ENCODE results near the gene ARHGEF28.

Gene ARHGEF28

GRCh38 chr5:73670731-73671130, 44.7 kb downstream of the ARHGEF28 start:
- Histone ChIP-seq H3K4me3 (ENCODE audit: insufficient read depth, low read depth, low read length, poor library complexity, severe bottlenecking) (no peak overlapping the region), H3K4me1 (ENCODE audit: control insufficient read depth, insufficient read depth, low read length, poor library complexity, severe bottlenecking) (no peaks in the 10 kb centered on the region), H3K36me3 (ENCODE audit: control insufficient read depth, insufficient read depth, low read length) (no peaks in the 10 kb centered on the region), H3K27me3 (replicated peaks; ENCODE audit: control insufficient read depth, insufficient read depth, low read length, poor library complexity, severe bottlenecking) (no peaks in the 10 kb centered on the region), H3K27ac (ENCODE audit: insufficient read depth, low read length, poor library complexity, severe bottlenecking) (no peak overlapping the region), H3K9me3 (ENCODE audit: control insufficient read depth, low read length) (no peaks in the 10 kb centered on the region)
- DNase-seq = no peak

- H3K27ac ChIP-seq (ENCODE audit: insufficient read depth, low read length, poor library complexity, severe bottlenecking) = no peak overlapping the region
- no peaks in the 10 kb centered on the region for H3K9me3 ChIP-seq (ENCODE audit: control insufficient read depth, low read length)
Observed at GRCh38 chr5:73672132-73672531, 46.1 kb downstream of the ARHGEF28 start.

GRCh38 chr5:73673161-73673591, 47.2 kb downstream of the ARHGEF28 start:
- H3K27me3 ChIP-seq (replicated peaks; ENCODE audit: control insufficient read depth, insufficient read depth, low read length, poor library complexity, severe bottlenecking) = no peaks in the 10 kb centered on the region
- H3K4me3 ChIP-seq (ENCODE audit: insufficient read depth, low read depth, low read length, poor library complexity, severe bottlenecking) = no peak overlapping the region
- no peak for DNase-seq
- H3K27ac ChIP-seq (ENCODE audit: insufficient read depth, low read length, poor library complexity, severe bottlenecking) = no peak overlapping the region
- no peaks in the 10 kb centered on the region for H3K36me3 ChIP-seq (ENCODE audit: control insufficient read depth, insufficient read depth, low read length)
- no peaks in the 10 kb centered on the region for H3K4me1 ChIP-seq (ENCODE audit: control insufficient read depth, insufficient read depth, low read length, poor library complexity, severe bottlenecking)
- no peaks in the 10 kb centered on the region for H3K9me3 ChIP-seq (ENCODE audit: control insufficient read depth, low read length)

More at GRCh38 chr5:73672132-73672531, 46.1 kb downstream of the ARHGEF28 start:
- Histone ChIP-seq H3K4me1 (ENCODE audit: control insufficient read depth, insufficient read depth, low read length, poor library complexity, severe bottlenecking) (no peaks in the 10 kb centered on the region), H3K4me3 (ENCODE audit: insufficient read depth, low read depth, low read length, poor library complexity, severe bottlenecking) (no peak overlapping the region), H3K36me3 (ENCODE audit: control insufficient read depth, insufficient read depth, low read length) (no peaks in the 10 kb centered on the region), H3K27me3 (replicated peaks; ENCODE audit: control insufficient read depth, insufficient read depth, low read length, poor library complexity, severe bottlenecking) (no peaks in the 10 kb centered on the region)
- no peak for DNase-seq

DNA sequence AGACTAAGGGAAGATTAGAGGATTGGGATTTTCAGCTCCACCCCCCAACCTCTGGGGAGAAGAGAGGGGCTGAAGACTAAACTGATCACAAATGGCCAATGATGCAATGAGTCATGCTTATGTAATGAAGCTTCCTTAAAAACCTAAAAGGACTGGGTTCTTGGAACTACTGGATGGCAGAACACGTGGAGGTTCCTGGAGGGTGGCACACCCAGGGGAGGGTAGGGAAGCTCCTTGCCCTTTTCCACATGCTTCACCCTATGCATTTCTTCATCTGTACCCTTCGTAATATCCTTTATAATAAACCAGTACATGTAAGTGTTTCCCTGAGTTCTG, 48.6 kb downstream of the ARHGEF28 start:
- H3K27me3 ChIP-seq (replicated peaks; ENCODE audit: control insufficient read depth, insufficient read depth, low read length, poor library complexity, severe bottlenecking) = no peaks in the 10 kb centered on the region
- no peaks in the 10 kb centered on the region for H3K4me1 ChIP-seq (ENCODE audit: control insufficient read depth, insufficient read depth, low read length, poor library complexity, severe bottlenecking)
- no peaks in the 10 kb centered on the region for H3K9me3 ChIP-seq (ENCODE audit: control insufficient read depth, low read length)
- DNase-seq = no peak
- no peaks in the 10 kb centered on the region for H3K36me3 ChIP-seq (ENCODE audit: control insufficient read depth, insufficient read depth, low read length)
- H3K27ac ChIP-seq (ENCODE audit: insufficient read depth, low read length, poor library complexity, severe bottlenecking) = no peak overlapping the region
- H3K4me3 ChIP-seq (ENCODE audit: insufficient read depth, low read depth, low read length, poor library complexity, severe bottlenecking) = no peak overlapping the region

DNA sequence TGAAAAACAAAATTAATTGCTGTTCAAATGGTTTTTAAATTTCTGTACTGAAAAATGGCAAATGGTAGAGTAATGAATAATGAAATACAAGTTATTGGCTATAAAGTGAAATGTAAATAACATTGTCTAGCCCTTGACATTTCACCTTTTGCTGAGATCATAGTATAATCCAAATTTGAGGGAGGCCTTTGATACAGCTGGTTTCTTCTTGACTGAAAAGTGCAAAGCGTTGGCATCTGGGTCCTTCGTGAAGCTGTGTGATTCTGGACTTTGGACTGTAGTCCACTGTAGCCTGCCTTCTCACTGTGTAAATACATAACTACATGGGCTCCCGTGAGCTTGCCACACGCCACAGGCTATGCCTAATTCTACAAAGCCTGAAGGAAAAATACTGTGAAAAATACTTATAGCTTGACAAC, 52.3 kb downstream of the ARHGEF28 start:
- Histone ChIP-seq H3K27me3 (replicated peaks; ENCODE audit: control insufficient read depth, insufficient read depth, low read length, poor library complexity, severe bottlenecking) (no peaks in the 10 kb centered on the region), H3K4me3 (ENCODE audit: insufficient read depth, low read depth, low read length, poor library complexity, severe bottlenecking) (no peak overlapping the region), H3K27ac (ENCODE audit: insufficient read depth, low read length, poor library complexity, severe bottlenecking) (no peak overlapping the region), H3K9me3 (ENCODE audit: control insufficient read depth, low read length) (no peaks in the 10 kb centered on the region), H3K4me1 (ENCODE audit: control insufficient read depth, insufficient read depth, low read length, poor library complexity, severe bottlenecking) (no peaks in the 10 kb centered on the region), H3K36me3 (ENCODE audit: control insufficient read depth, insufficient read depth, low read length) (no peaks in the 10 kb centered on the region)
- DNase-seq = no peak

DNA sequence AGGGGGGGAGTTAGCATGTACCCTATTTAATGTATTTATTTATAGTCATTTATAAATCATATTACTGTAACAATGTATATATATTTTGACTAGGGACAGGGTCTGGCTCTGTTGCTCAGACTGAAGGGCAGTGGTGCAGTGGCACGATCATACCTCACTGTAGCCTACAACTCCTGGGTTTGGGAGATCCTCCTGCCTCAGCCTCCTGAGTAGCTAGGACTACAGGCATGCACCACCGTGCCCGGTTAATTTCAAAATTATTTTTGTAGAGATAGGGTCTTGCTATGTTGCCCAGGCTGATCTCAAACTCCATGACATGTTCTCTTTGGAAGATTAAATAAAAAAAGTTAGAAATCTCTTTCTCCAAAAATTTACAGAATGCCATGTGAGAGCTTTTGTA, 52.8 kb downstream of the ARHGEF28 start:
- no peak for DNase-seq
- Histone ChIP-seq H3K27me3 (replicated peaks; ENCODE audit: control insufficient read depth, insufficient read depth, low read length, poor library complexity, severe bottlenecking) (no peaks in the 10 kb centered on the region), H3K4me1 (ENCODE audit: control insufficient read depth, insufficient read depth, low read length, poor library complexity, severe bottlenecking) (no peaks in the 10 kb centered on the region), H3K4me3 (ENCODE audit: insufficient read depth, low read depth, low read length, poor library complexity, severe bottlenecking) (no peak overlapping the region), H3K27ac (ENCODE audit: insufficient read depth, low read length, poor library complexity, severe bottlenecking) (no peak overlapping the region), H3K9me3 (ENCODE audit: control insufficient read depth, low read length) (no peaks in the 10 kb centered on the region), H3K36me3 (ENCODE audit: control insufficient read depth, insufficient read depth, low read length) (no peaks in the 10 kb centered on the region)

DNA sequence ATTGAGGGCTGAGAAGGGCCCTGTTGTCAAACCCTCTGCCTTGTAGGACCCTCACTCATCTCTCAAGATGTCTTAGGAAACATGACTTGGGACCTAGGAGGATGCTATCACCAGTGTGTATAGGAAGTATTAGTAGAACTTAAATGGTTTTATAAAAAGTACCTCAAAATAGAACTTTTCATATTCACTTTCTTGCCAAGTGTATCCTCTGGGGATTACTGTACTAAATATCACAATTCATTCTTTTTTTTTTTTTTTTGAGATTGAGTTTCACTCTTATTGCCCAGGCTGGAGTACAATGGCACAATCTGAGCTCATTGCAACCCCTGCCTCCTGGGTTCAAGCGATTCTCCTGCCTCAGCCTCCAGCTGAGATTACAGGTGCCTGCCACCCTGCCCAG, 56.2 kb downstream of the ARHGEF28 start:
- Histone ChIP-seq H3K9me3 (ENCODE audit: control insufficient read depth, low read length) (no peaks in the 10 kb centered on the region), H3K36me3 (ENCODE audit: control insufficient read depth, insufficient read depth, low read length) (no peaks in the 10 kb centered on the region), H3K27me3 (replicated peaks; ENCODE audit: control insufficient read depth, insufficient read depth, low read length, poor library complexity, severe bottlenecking) (no peaks in the 10 kb centered on the region), H3K4me3 (ENCODE audit: insufficient read depth, low read depth, low read length, poor library complexity, severe bottlenecking) (no peak overlapping the region), H3K27ac (ENCODE audit: insufficient read depth, low read length, poor library complexity, severe bottlenecking) (no peak overlapping the region), H3K4me1 (ENCODE audit: control insufficient read depth, insufficient read depth, low read length, poor library complexity, severe bottlenecking) (no peaks in the 10 kb centered on the region)
- DNase-seq = no peak

GRCh38 chr5:73684691-73685090, 58.7 kb downstream of the ARHGEF28 start:
- Histone ChIP-seq H3K27ac (ENCODE audit: insufficient read depth, low read length, poor library complexity, severe bottlenecking) (no peak overlapping the region), H3K27me3 (replicated peaks; ENCODE audit: control insufficient read depth, insufficient read depth, low read length, poor library complexity, severe bottlenecking) (no peaks in the 10 kb centered on the region), H3K36me3 (ENCODE audit: control insufficient read depth, insufficient read depth, low read length) (no peaks in the 10 kb centered on the region), H3K4me1 (ENCODE audit: control insufficient read depth, insufficient read depth, low read length, poor library complexity, severe bottlenecking) (no peaks in the 10 kb centered on the region), H3K4me3 (ENCODE audit: insufficient read depth, low read depth, low read length, poor library complexity, severe bottlenecking) (no peak overlapping the region), H3K9me3 (ENCODE audit: control insufficient read depth, low read length) (no peaks in the 10 kb centered on the region)
- no peak for DNase-seq

DNA sequence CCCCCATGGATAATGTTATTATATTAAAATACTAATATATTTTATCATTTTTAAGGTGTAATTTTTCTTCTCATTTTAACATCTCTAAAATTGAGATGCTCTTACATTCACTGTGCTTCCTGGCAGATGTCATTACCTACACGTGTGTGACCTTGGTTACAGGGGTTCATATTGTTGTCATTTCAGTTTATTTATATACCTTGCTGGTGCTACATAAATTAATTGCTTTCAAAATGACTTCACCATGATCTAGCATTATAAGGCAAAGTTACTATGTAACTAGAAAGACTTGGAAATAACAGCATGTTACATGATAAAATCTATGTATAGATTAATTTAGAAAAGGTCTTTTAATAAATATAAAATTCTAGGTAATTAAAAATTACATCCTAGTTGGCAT, 60.9 kb downstream of the ARHGEF28 start:
- Histone ChIP-seq H3K27me3 (replicated peaks; ENCODE audit: control insufficient read depth, insufficient read depth, low read length, poor library complexity, severe bottlenecking) (no peaks in the 10 kb centered on the region), H3K27ac (ENCODE audit: insufficient read depth, low read length, poor library complexity, severe bottlenecking) (no peak overlapping the region), H3K4me1 (ENCODE audit: control insufficient read depth, insufficient read depth, low read length, poor library complexity, severe bottlenecking) (no peaks in the 10 kb centered on the region), H3K36me3 (ENCODE audit: control insufficient read depth, insufficient read depth, low read length) (no peaks in the 10 kb centered on the region), H3K9me3 (ENCODE audit: control insufficient read depth, low read length) (no peaks in the 10 kb centered on the region), H3K4me3 (ENCODE audit: insufficient read depth, low read depth, low read length, poor library complexity, severe bottlenecking) (no peak overlapping the region)
- no peak for DNase-seq

DNA sequence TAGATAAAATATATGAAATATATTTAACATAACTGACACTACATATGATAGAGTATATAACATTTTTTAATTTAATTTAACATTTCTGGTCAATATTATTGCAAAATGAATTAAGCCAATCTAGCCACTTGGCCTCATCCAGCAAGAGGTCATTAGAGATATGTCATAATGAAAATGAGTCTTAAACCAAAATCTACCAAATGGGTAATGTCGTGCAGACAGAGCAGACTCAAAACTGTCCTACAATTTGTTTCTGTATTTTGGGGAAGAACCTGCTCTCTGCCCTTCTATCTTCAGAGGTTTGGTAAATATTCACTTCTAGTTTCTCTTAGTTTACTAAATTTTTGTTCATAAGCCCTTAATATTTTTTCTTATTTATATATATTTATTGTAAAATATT, 61.4 kb downstream of the ARHGEF28 start:
- Histone ChIP-seq H3K27ac (ENCODE audit: insufficient read depth, low read length, poor library complexity, severe bottlenecking) (no peak overlapping the region), H3K9me3 (ENCODE audit: control insufficient read depth, low read length) (no peaks in the 10 kb centered on the region), H3K4me1 (ENCODE audit: control insufficient read depth, insufficient read depth, low read length, poor library complexity, severe bottlenecking) (no peaks in the 10 kb centered on the region), H3K4me3 (ENCODE audit: insufficient read depth, low read depth, low read length, poor library complexity, severe bottlenecking) (no peak overlapping the region), H3K36me3 (ENCODE audit: control insufficient read depth, insufficient read depth, low read length) (no peaks in the 10 kb centered on the region), H3K27me3 (replicated peaks; ENCODE audit: control insufficient read depth, insufficient read depth, low read length, poor library complexity, severe bottlenecking) (no peaks in the 10 kb centered on the region)
- DNase-seq = no peak

- H3K9me3 ChIP-seq (ENCODE audit: control insufficient read depth, low read length) = no peaks in the 10 kb centered on the region
- H3K27ac ChIP-seq (ENCODE audit: insufficient read depth, low read length, poor library complexity, severe bottlenecking) = no peak overlapping the region
- no peaks in the 10 kb centered on the region for H3K4me1 ChIP-seq (ENCODE audit: control insufficient read depth, insufficient read depth, low read length, poor library complexity, severe bottlenecking)
- no peaks in the 10 kb centered on the region for H3K27me3 ChIP-seq (replicated peaks; ENCODE audit: control insufficient read depth, insufficient read depth, low read length, poor library complexity, severe bottlenecking)
- no peak overlapping the region for H3K4me3 ChIP-seq (ENCODE audit: insufficient read depth, low read depth, low read length, poor library complexity, severe bottlenecking)
- no peak for DNase-seq
- H3K36me3 ChIP-seq (ENCODE audit: control insufficient read depth, insufficient read depth, low read length) = no peaks in the 10 kb centered on the region
Observed at GRCh38 chr5:73690015-73690414, 64.0 kb downstream of the ARHGEF28 start.

Data from effector memory CD4-positive, alpha-beta T cell (primary cell).